Muscle layer of duodenum (tissue), 2 donors: ENCODE data around the gene ZNF860.

Experiments used
- H3K27ac ChIP-seq: one replicate; pipeline ENCODE4 v1.7.0; 2013; ENCODE audit warnings: mild to moderate bottlenecking, low read length
- H3K27me3 ChIP-seq: one replicate; pipeline ENCODE4 v1.7.0; 2013; ENCODE audit warnings: low read depth, mild to moderate bottlenecking, control low read depth, low read length
- H3K36me3 ChIP-seq, 2 donors: one replicate each; pipeline ENCODE4 v1.7.0; 2013; ENCODE audit warnings: low read length in 2 of 2, control low read depth in 1 of 2, mild to moderate bottlenecking in 1 of 2; ENCODE audit not compliant: insufficient read depth in 2 of 2, control insufficient read depth in 1 of 2
- H3K4me1 ChIP-seq, 2 donors: one replicate each; pipeline ENCODE4 v1.7.0; 2013; ENCODE audit warnings: low read length in 2 of 2, mild to moderate bottlenecking in 2 of 2, control low read depth in 1 of 2, moderate library complexity in 1 of 2; ENCODE audit not compliant: insufficient read depth in 2 of 2, control insufficient read depth in 1 of 2
- H3K4me3 ChIP-seq, 2 donors: one replicate each; pipeline ENCODE4 v1.7.0; 2013; ENCODE audit warnings: low read length in 2 of 2, low read depth in 1 of 2, mild to moderate bottlenecking in 1 of 2
- H3K9me3 ChIP-seq, 2 donors: one replicate each; pipeline ENCODE4 v1.7.0; 2013; ENCODE audit warnings: low read length in 2 of 2, control low read depth in 1 of 2, mild to moderate bottlenecking in 1 of 2; ENCODE audit not compliant: control insufficient read depth in 1 of 2
- donor health status: healthy.

The ZNF860 gene

DNA sequence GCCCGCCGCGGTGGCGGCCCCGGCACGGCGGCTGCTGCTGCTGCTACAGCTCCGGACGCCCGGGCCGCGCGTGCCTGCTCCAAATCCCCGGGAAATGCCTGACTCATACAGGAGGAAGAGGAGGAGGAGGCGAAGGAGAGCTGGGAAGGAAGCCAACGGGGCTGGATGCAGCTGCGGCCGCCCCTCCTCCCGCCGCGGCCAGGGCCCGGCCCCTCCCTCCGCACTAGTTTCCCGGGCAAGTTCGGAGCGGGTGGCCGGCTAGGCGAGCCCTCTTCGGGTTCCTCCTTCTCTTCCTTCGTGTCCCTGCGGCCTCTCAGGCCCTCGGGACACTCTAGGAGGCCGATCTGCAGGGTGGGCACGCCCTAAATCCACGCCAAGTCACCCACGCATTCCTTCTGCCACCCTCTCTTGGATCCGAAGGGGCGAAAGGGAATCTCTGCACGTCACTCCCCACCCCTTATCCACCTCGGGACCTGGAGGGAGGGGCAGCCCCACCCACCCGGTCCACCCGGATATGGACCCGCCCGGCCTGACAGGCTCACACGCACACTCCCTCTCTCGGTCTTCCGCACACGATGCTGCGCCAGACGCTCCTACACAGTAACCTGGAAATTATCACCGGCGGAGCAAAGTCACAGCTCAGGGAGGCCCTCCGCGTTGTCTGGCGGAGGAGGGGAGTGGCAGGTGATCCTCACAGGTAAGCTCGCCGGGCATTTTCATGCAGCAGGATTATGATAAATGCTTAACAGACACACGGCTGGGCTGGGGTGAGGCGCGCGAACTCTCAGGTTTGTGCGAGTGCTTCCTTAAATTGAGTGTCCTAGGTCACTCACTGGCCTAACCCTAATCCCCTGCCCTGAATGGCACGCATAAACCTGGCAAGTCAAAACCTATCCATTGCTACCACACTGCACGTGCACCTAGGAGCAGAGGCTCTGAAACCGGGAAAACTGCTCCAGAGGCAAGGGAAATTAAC, at the start of gene ZNF860, which contains the start of gene OSBPL10:
Gene ZNF860, plus strand, starts transcription at position 545 of the 976 bp plus-strand sequence. CDS start 7,330 bp downstream, outside the sequence.
Gene OSBPL10, minus strand, starts transcription at position 57 of the 976 bp plus-strand sequence. CDS start 83 bp downstream, outside the sequence.
- Histone ChIP-seq H3K9me3 (no peaks in the 10 kb centered on the region), H3K27me3 (no peaks in the 10 kb centered on the region), H3K27ac (peak within 1 kb of the TSS; percentile 28), H3K4me1 (no peaks in the 10 kb centered on the region), H3K36me3 (no peaks in the 10 kb centered on the region), H3K4me3 (peak within 1 kb of the TSS; percentile 66 to 76)

DNA sequence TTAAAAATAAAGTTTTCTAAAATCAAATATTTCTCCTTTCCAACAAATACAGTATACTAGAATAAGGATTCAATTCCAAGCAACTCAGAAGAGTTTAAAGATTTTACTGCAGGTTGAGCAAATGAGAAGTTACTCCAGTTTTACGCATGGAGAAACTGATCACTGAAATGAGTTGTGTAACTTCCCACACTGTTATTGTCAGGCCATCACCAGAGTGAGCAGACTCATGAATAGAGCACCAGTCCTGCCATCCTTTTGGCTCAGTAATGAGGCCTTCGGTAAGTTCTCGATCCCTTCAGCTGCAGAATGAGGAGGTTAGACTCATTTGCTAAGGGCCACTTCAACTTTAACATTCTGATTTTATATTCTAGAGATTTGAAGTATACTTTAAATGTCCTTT, 48.6 kb upstream of the ZNF860 start:
- H3K36me3 ChIP-seq = no peaks in the 10 kb centered on the region
- no peaks in the 10 kb centered on the region for H3K9me3 ChIP-seq
- peaks cover 0 to 4% of the 10 kb centered on the region in 2 donors for H3K4me1 ChIP-seq
- H3K4me3 ChIP-seq = no peak overlapping the region
- H3K27ac ChIP-seq = no peak overlapping the region
- no peaks in the 10 kb centered on the region for H3K27me3 ChIP-seq

DNA sequence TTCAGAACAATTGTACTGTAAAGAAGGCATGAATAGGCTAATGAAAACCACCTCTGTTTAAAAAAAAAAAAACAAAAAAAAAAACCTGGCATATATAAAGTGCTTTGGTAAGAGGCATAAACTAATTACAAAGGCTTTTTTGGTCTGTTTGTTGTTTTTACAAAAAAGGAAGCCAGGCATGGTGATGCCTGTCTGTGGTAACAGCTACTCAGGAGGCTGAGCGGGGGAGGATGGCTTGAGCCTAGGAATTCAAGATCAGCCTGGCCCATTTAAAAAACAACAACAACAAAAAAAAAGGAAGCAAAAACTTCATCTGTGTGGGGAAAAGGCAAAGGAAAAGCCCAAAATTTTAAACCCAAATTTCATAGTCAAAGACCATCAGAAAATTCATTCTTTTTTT, 47.5 kb upstream of the ZNF860 start:
- Histone ChIP-seq H3K27ac (no peak overlapping the region), H3K4me3 (no peak overlapping the region), H3K36me3 (no peaks in the 10 kb centered on the region), H3K4me1 (peaks cover 0 to 4% of the 10 kb centered on the region in 2 donors), H3K27me3 (no peaks in the 10 kb centered on the region), H3K9me3 (no peaks in the 10 kb centered on the region)

DNA sequence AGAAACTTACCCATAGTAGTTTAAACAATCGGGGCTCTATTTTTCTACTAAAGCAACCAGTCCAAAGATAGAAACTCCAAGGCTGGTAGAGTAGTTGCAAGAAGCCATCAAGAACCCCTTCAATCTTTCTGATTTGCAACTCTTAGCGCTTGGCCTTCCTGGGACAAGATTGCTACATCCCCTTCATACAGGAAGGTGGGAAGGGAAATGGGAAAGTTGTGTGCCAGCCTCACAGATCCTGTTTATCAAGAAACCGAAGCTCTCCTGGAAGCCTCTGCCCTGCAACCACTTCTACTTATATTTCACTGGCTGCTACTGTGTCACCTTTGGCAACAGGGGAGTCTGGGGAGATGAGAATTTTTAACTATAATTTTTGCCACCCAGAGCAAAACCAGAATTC, 46.7 kb upstream of the ZNF860 start:
- no peaks in the 10 kb centered on the region for H3K27me3 ChIP-seq
- no peaks in the 10 kb centered on the region for H3K36me3 ChIP-seq
- H3K27ac ChIP-seq = no peak overlapping the region
- H3K4me1 ChIP-seq = peaks cover 0 to 4% of the 10 kb centered on the region in 2 donors
- no peaks in the 10 kb centered on the region for H3K9me3 ChIP-seq
- no peak overlapping the region for H3K4me3 ChIP-seq

DNA sequence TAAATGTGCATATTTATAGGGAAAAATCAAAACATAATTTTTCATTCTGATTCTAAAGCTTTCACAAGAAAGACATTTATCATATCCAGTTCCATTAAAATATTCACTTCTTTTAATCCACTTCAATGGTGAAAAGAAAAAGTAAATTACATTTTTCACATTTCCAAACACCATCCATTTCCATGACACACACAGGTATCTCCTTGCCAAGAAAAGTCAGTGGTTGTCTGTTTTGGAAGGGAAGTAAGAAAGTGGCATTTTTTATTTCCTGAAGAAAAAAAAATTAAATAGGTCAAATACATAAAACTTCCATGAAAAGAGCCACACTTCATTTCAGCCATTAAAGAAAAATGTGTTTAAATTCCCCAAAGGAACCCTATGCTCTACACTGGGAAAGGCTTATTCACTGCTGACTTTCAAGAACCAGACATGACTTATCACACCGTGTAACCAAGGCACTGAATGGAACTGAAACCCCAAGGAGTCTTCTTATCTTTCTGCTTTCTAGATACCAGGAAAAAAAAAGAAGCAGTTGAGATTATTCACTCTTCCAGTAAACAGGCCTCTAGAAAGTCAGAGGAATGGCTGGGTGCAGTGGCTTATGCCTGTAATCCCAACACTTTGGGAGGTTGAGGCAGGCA, 45.0 kb upstream of the ZNF860 start:
- no peaks in the 10 kb centered on the region for H3K9me3 ChIP-seq
- H3K27ac ChIP-seq = no peak overlapping the region
- H3K4me3 ChIP-seq = no peak overlapping the region
- peaks cover 0 to 4% of the 10 kb centered on the region in 2 donors for H3K4me1 ChIP-seq
- H3K36me3 ChIP-seq = no peaks in the 10 kb centered on the region
- no peaks in the 10 kb centered on the region for H3K27me3 ChIP-seq

DNA sequence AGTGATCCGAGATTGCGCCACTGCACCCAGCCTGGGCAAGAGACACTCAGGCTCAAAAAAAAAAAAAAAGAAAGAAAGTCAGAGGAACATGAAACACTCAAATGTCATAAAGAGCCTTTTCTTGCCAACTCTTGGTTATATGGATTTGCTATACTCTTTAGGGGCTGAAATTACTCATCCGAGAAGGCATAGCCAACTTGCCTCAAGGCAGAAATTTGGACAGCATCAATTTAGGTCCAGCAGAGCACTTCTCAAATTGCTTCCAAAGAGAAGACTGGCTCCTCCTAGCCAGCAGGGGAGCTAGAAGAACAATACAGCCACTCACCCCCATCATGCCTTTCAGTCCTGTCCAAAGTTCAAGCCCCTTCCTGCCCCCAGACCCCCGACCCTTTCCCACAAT, 44.3 kb upstream of the ZNF860 start:
- Histone ChIP-seq H3K4me1 (peaks cover 0 to 4% of the 10 kb centered on the region in 2 donors), H3K27ac (no peak overlapping the region), H3K4me3 (no peak overlapping the region), H3K36me3 (no peaks in the 10 kb centered on the region), H3K27me3 (no peaks in the 10 kb centered on the region), H3K9me3 (no peaks in the 10 kb centered on the region)

DNA sequence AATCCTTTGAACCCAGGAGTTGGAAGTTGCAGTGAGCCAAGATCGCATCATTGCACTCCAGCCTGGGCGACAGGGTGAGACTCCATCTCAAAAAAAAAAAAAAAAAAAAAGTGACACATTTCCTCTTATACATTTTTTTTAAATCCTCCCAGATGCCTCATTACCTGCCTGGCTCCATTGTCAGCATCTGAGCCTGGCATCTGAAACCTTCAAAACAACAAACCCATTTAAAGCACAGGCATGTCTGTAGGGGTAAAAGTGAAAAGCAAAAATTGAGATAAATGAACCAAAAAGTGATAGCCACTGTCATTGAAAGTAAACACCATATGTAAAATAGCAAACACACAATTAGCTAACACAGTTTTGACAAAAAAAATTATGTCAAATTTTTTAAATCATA, 39.1 kb upstream of the ZNF860 start:
- H3K4me3 ChIP-seq = no peak overlapping the region
- no peaks in the 10 kb centered on the region for H3K9me3 ChIP-seq
- no peaks in the 10 kb centered on the region for H3K27me3 ChIP-seq
- no peaks in the 10 kb centered on the region for H3K4me1 ChIP-seq
- no peak overlapping the region for H3K27ac ChIP-seq
- no peaks in the 10 kb centered on the region for H3K36me3 ChIP-seq

DNA sequence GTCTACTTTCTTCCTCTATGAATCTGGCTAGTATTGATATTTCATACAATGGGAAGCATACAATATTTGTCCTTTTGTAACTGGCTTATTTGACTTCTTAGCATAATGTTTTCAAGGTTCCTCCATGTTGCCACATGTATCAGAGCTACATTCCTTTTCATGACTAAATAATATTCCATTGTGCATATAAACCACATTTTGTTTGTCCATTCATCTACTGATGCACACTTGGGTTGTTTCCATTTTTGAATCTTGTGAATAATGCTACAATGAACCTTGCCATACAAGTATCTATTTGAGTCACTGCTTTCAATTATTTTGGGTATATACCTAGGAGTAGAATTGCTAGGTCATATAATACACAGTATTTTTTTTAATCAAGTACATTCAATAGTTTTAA, 38.5 kb upstream of the ZNF860 start:
- Histone ChIP-seq H3K36me3 (no peaks in the 10 kb centered on the region), H3K27ac (no peak overlapping the region)

DNA sequence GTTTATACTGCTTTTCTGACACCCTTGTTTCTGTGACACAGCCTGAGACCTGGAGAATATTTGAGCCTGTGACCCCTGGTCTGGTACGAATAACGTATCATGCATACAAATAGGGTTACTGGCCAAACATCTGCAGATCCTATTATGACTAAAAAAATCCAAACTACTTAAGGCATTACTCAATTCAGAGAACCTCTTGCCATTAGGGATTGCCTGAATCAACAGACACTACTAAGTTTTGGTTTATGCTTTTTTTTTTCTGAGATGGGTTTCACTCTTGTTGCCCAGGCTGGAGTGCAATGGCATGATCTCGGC, 35.9 kb upstream of the ZNF860 start:
- Histone ChIP-seq H3K27ac (no peak overlapping the region), H3K4me3 (no peak overlapping the region)

More for the DNA sequence above, 38.5 kb upstream of the ZNF860 start:
- H3K4me1 ChIP-seq = no peaks in the 10 kb centered on the region
- H3K27me3 ChIP-seq = no peaks in the 10 kb centered on the region
- H3K9me3 ChIP-seq = no peaks in the 10 kb centered on the region
- no peak overlapping the region for H3K4me3 ChIP-seq

DNA sequence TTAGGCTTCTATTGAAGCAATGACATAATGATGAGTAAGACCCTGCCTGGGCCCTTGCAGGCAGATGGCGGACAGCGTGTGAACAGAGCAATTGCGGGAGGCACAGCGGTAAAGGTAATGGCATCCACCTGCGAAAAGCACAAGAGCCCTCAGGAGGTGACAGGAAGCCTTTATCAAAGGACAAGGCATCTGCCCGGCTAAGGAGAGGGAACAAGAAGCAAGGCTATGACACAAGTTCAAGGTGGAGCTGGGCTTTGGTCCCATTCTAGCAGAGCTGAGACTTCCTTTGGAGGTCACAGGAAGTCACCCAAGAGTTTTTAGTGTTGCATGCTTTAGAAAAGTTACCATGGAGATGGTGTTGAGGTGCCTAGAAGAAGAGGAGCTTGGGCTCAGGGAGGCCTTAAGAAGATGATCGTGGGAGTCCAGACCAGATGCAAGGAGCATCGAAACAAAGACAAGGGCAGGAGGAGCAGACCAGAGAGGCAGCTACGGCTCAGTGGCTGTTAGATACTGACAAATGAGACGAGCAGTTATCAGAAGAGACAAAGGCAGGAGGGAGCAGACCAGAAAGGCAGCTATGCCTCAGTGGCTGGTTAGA, 35.0 kb upstream of the ZNF860 start:
- H3K27ac ChIP-seq = no peak overlapping the region
- no peaks in the 10 kb centered on the region for H3K36me3 ChIP-seq
- no peaks in the 10 kb centered on the region for H3K27me3 ChIP-seq
- no peaks in the 10 kb centered on the region for H3K4me1 ChIP-seq
- H3K9me3 ChIP-seq = peaks cover 0 to 5% of the 10 kb centered on the region in 2 donors
- no peak overlapping the region for H3K4me3 ChIP-seq

More for the DNA sequence above, 35.9 kb upstream of the ZNF860 start:
- Histone ChIP-seq H3K36me3 (no peaks in the 10 kb centered on the region), H3K27me3 (no peaks in the 10 kb centered on the region), H3K4me1 (no peaks in the 10 kb centered on the region), H3K9me3 (peaks cover 0 to 5% of the 10 kb centered on the region in 2 donors)

DNA sequence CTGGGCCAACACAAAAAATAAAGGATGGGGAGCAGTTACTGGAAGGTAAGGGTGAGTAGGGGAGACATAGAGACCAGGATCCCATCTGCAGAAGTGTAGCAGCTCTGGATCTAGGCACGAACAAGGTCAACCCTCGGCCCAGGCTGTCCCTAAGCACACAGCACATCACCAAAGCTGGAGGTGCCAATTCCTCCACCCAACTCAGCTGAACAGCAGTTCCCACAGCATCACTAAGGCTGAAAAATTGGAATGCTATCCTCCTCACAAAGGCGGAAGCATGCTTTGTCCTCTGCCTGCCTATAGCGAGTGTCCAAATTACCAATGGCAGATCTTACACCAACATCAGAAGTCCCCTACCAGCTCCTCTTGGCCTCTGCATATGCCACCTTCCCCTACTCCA, 34.4 kb upstream of the ZNF860 start:
- H3K4me1 ChIP-seq = no peaks in the 10 kb centered on the region
- no peaks in the 10 kb centered on the region for H3K36me3 ChIP-seq
- H3K9me3 ChIP-seq = peaks cover 0 to 5% of the 10 kb centered on the region in 2 donors
- no peaks in the 10 kb centered on the region for H3K27me3 ChIP-seq
- no peak overlapping the region for H3K4me3 ChIP-seq
- H3K27ac ChIP-seq = no peak overlapping the region
